GM12801 (cell line): ENCODE data around the gene PCDHAC1.

Experiments
- TF ChIP-seq, protein P1 (sequence below): IDR thresholded peaks from one replicate; pipeline ENCODE4 v1.5.1; 2011; ENCODE audit warnings: control low read depth; ENCODE audit not compliant: insufficient read length; ENCODE audit errors: extremely low read depth

Gene PCDHAC1

DNA sequence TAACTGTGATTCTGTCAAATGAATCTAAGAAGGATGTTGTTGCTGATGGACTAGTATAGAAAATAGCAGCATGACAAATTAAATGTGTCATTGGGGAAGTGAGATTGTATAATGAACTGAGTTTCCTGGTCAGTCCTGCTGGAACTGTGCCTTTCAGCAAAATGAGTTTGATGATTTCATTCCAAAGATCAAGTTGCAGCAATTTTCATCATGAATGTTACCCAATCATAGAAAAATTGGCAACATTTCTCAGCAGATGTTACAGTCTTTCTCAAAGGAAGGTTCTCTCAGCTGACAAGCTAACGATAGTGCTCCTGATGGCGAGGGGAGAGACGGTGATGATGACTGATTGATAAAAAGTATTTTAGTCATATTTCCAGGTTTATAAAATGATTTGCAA, 50.9 kb downstream of the PCDHAC1 start:
- TF ChIP-seq, protein P1, sequence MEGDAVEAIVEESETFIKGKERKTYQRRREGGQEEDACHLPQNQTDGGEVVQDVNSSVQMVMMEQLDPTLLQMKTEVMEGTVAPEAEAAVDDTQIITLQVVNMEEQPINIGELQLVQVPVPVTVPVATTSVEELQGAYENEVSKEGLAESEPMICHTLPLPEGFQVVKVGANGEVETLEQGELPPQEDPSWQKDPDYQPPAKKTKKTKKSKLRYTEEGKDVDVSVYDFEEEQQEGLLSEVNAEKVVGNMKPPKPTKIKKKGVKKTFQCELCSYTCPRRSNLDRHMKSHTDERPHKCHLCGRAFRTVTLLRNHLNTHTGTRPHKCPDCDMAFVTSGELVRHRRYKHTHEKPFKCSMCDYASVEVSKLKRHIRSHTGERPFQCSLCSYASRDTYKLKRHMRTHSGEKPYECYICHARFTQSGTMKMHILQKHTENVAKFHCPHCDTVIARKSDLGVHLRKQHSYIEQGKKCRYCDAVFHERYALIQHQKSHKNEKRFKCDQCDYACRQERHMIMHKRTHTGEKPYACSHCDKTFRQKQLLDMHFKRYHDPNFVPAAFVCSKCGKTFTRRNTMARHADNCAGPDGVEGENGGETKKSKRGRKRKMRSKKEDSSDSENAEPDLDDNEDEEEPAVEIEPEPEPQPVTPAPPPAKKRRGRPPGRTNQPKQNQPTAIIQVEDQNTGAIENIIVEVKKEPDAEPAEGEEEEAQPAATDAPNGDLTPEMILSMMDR = no peak

DNA sequence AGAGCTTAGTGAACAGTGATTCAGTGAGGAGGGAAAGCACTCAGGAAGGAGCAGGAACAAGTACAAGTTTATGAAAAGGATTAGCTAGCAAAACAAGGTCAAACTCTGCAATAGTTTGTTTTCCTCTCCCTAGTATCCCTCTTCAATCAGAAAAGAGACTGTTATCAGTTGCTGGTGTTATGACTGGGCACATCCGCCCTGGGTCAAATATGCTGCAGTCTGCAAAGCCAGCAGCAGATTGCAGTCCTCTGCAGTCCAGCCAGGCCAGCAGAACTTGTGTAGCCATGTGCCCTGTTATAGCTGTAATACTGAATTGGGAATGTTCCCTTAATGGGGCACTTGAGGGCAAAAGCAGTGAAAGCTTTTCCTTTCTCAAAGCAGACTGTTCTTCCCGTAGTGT, 52.2 kb downstream of the PCDHAC1 start:
- TF ChIP-seq, protein P1 = no peak

DNA sequence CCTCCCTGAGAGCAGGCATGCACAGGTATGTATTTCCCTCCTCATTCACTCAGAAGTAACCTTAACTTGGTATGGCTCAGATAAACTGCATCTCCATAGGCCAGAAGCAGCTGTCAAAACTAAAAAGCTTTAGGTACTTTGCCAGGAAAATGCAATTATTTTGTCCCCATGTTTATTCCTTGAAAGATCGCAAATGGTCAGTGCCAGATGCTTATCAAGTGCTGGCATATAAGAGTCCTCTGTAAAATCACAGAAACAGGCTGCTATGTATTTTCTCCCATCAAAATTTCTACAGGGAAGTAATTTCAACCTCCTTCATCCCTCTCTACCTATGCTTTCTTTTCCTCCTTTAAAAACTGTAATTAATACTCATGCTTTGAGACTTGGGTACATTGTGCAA, 52.9 kb downstream of the PCDHAC1 start:
- TF ChIP-seq, protein P1 = no peak
